Stimulated activated CD8-positive, alpha-beta memory T cell treated with anti-CD3 and anti-CD28 coated beads, Interleukin-4, amount 100 ng/mL, for 24 hours (primary cell): Measurements from ENCODE around the gene KDM4B.

Experiments used
- DNase-seq: peaks from one replicate; pipeline ENCODE4 v3.0.0-alpha.2; 2020; ENCODE audit warnings: low read depth

The KDM4B gene

DNA sequence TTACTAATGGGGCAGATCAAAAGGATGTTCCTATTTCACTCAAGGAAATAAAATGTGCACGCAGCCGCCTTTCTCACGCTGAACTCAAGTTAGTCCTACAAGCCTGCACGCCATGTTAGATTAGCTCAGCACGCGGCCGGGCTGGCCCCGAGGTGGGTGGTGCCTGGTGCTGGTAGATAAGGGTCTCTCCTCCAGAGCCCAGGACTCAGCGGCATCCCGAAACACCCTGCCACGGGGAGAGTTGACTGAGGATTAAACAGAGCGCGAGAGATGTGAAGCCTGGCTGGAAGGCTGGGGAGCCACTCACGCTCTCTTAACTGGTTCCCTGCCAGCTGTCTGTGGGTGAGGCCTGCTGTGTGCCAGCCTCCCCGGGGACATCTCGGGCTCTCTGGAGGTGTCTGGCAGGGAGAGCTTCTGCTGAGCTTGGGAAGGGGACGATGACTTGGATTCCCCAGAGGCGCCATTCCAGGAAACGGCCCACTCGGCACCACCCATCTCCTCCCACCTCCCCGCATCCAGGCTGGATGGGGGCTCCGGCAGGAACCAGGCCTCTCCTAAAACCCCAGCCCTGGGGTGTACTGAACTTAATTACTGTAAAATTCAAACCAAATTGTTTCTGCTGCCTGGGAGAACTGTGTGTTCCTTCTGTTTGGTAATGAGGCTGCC is 122.2 kb downstream of the KDM4B start:
- DNase-seq: no peak

DNA sequence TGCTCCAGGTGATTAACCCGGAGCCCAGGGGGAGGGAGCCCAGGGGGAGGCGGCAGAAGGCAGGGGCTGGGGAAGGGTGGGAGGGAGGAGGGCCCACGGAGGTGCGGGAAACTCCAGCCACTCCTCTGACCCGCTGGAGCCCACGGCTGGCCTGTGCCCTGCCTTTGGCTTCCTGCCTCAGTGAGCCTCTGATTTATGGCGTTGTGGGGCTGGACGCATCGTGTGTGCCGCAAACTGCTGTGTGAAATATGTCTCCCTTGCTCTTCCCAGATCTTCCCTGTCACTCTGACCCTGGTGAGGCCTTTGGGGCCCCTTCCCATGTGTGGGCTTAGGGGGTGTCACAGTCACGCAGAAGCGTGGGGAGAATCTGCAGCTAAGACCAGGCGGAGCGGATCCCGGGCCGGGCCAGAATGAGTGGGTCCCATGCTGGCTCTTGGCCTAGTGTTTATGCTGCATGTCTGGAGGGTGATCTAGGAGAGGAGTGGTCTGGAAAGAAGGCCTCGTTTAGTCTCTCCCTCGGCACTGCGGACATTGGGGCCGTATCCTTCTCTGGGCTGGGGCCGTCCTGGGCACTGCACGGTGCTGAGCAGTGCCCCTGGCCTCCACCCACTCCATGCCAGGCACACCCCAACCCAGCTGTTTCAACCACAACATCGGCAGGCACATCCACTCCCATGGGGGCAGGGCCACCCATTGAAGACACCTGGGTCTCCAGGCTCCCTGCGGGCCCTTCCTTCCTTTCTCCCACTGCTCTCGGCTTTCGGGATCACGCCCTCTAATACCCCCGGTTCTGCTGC is 123.0 kb downstream of the KDM4B start:
- DNase-seq: no peak

DNA sequence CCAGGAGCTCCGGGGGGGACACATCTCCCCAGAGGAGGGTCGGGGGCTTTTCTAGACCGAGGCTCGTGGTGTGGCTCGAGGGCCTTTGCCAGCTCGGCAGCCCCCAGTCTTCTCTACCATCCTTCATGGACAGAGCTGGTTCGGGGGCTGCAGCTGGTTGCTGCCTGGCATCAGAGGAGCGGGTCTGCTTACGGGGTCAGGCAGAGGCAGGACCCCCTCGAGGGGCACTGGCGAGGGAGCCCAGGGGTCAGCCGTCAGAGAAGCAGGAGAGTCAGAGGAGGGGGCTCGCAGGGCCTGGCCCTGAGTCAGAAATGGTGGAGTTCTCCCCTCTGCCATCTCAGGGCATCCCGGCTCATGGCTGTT is 123.5 kb downstream of the KDM4B start:
- no peak for DNase-seq

DNA sequence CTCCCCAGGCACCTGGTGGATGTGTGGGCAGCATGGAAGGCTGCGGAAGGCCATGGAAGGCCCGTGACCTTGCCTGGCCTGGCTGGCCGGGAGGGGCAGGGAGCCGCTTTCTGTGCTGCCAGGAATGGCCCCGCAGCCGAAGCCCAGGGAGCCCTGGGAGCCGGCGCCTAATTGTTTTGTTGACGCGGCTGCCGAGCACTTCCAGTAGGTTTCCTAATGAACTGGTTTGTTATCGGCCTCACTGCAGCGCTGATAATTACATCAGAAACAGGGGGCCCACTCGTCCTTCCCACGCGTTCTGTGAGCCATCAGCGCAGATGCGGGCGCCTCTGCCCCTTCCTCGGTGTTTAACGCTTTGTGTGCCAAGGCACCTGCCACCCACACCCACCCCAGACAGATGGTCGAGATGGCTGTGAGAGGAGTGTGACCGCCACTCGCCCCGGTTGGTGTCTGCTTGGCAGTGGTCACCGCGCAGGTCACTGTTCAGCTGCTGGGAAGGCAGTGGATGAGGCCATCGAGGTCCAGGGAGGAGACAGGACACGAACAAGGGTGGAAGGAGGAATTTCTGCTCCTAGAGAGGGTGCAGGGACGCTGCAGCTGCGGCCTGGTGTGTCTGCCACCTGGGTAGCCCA is 124.5 kb downstream of the KDM4B start:
- no peak for DNase-seq

DNA sequence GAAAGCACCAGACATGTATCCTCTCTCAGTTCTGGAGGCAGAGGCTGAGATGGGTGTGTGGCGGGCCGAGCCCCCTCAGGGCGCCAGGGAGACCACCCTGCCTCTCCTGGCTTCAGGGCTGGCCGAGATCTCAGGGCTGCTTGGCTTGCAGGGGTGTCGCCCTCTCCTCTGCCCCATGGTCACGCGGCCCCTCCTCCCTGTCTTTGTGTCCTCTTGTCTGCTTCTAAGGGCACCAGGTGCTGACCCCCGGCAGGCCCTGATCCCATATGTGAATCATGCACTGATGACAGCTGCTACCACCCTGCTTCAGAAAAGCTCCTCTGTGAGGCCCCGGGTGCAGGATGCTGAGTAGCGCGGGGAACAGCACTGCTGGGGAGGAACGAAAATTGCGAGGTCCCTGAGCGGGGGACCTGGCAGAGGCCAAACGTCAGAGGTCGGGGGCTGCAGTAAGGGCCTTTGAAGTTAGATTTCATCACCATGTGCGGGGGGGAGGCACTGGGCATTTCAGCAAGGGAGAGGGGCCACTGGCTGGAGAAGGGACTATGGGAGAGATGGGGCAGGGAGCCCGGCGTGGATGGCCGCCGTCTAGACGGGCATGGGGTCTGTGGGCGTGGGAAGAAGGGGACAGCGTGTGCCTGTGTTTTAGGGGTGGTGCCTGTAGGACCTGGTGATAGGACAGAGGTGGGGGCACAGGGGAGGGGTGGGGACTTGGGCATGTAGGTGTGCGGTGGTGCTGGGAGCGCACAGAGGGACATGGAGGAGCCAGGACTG is 125.2 kb downstream of the KDM4B start:
- DNase-seq: no peak

DNA sequence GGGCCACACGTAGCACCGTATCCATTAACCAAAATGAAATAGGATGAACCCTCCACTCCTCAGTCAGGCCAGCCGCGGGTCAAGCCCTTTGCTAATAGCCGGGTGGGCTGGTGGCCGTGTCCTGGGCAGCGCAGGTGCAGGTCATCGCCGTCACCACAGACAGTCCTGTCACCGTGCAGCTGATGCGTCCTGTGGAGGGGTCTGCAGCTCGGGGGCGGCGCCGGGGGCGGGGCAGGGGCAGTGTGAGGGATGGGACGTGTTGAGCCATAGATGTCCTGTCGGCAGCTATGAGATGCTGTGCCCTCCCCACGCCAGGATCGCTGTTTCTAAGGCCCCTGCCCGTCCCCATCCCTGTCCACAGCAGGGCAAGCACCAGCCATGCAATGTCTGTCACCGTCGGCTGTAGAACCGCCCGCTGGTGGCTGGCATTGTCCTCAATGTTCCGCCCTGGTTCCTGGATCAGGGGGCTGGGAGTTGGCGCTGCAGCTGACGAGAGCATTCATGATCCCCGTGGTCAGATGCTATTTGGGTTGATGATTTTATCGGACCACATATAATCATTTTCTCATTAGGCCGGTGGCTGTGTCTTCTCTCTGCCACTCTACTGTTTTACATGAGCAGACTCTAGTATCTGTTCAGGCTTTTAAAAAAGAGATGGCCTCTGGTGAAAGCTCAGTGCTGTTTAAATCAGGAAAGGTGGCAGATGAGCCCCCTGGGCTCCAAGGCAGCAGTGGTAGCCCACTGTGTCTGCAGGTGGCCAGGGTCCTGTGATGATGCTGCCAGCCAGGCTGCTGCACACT is 126.1 kb downstream of the KDM4B start:
- no peak for DNase-seq

DNA sequence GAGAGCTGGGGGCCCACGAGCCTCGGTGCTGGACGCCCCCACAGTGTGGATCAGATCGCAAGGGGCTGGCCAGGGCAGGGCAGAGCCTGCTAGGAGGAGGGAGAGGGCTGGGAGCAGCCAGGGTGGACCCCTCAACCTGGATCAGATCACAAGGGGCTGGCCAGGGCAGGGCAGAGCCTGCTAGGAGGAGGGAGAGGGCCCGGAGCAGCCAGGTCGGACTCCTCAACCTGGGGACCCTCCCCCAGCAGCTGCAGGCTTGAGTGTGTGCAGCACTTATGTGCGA is 126.6 kb downstream of the KDM4B start:
- no peak for DNase-seq

DNA sequence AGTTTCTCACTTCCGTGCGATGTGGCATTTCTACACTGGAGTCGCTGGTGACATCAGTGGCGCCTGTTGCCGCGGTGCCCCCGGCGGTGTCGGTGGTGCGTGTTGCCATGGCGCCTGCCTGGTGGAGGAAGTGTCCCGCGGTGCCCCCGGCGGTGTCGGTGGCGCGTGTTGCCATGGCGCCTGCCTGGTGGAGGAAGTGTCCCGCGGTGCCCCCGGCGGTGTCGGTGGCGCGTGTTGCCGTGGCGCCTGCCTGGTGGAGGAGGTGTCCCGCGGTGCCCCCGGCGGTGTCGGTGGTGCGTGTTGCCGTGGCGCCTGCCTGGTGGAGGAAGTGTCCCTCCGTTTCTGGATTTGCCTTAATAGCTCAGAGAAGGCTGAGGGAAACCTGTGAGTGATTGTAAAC is 127.6 kb downstream of the KDM4B start:
- DNase-seq: no peak

DNA sequence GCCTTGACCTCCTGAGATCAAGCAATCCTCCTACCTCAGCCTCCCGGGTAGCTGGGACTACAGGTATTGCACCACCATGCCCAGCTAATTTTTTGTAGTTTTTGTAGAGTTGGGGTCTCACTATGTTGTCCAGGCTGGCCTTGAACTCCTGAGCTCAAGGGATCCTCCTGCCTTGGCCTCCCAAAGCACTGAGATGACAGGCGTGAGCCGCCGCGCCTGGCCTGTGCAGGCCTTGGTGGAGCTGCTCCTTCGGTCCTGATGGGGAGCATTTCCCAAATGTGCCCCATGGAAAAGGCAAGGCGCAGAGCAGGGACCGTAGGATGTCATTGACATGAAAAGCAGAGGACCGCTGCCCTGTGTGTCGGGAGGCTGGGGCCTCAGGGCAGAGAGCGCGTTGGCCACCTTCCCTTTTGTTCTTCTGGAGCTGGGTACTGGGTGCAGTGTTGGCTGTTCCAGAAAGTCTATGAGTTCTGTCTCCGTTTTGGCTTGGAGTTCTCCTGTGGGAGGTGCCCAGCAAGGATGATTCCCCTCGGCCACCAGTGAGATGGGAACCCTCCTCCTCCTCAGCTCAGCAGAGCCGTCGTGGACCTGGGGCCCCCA is 128.5 kb downstream of the KDM4B start:
- DNase-seq: no peak

DNA sequence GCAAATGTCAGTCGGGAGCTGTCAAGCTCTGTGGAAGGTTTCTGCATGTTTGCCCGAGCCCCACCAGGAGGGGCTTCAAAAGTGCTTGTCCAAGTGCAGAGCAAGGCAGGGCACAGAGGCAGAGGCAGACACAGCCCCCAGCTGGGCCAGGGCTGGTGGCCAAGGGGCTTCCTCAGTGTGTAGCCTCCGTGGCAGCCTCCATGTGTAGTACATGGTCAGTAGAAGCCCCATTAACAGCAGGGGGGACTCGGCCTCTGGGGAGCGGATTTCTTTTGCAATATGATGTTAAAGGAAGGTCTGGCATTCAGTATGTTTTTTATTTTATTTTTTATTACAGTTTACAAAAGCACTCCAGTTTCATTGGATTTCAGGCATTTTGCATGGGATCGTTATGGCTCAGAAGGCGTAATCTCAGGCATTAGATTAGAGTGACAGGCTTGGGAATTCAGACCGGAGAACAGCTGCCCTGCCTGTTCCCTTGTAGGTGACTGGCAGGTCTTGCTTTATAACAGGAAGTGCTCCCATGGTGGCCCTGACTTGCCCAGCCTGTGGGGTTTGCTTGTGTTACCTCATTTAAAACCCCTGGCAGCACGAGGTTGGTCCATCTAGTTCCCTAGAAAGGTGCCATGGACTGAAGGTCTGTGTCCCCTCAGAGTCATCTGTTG is 129.2 kb downstream of the KDM4B start:
- no peak for DNase-seq

DNA sequence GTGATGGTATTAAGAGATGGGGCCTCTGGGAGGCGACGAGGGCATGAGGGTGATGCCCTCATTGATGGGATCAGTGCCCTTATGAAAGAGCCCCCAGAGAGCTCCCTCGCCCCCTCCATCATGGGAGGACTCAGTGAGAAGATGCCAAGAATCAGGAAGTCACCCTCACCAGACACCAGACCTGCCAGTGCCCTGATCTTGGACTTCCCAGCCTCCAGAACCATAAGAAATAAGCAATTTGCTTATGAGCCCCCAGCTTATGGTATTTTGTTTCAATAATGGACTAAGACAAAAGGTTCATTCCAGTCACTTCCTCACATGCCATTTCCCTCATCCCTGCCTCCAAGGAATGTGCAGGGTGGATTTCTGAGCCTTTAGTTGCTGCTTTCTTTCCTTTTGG is 129.7 kb downstream of the KDM4B start:
- no peak for DNase-seq

DNA sequence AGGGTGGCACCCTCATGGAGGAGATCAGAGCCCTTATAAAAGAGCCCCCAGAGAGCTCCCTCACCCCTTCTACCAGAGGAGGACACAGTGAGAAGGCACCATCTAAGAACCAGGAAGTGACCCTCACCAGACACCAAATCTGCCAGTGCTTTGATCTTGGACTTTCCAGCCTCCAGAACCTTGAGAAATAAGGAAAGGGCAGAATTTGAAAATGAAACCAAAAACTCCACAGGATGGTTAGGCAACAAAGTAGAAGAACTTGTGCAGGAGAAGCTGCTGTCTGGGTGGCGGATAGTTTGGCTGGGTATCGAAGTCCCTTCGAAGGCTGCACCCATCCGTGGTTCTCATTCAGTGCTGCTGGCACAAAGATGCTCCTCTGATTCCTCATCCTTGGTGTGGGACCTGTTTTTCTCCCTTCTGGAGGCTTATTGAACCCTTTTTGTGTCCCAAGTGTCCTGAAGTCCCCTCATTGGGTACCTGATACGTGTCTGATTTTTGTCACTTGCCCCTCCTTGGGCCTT is 130.8 kb downstream of the KDM4B start:
- no peak for DNase-seq

DNA sequence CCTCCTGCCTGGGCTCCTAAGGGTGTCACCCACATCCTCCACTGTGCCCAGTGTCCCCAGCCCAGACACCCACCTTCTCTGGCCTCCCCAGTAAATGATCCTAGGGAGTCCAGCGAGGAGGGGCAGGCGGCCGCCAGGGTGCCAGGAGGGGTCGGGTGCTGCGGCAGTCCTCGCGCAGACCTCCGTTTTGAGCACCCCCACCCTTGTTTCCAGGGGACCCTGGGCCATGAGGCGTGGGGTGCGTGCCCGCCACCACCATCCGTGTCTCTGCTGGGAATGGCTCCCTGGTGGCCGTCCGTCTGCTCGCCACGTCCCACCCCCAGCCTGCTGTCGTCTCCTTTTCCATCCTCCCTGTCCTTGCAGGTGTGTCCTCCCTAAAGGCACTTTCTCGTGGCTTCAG is 133.0 kb downstream of the KDM4B start:
- no peak for DNase-seq

DNA sequence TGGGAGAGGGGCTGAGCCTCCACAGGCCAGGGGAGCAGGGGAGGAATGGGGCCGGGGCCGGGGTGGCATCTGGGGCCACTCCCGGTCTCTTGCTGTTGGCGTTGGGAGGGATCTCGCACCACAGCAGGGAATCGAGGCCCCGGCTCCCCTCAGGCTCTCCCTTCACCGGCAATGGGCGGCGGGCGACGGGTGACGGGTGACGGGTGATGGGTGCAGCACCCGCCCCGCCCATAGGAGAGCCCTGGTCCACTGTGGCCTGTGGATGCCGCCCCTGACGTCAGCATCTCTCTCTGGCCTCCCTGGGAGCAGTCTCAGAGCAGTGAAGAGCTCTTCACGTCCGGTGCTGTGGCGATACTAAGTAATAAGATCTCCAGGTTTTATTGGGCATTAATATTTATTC is 133.6 kb downstream of the KDM4B start:
- DNase-seq: no peak

DNA sequence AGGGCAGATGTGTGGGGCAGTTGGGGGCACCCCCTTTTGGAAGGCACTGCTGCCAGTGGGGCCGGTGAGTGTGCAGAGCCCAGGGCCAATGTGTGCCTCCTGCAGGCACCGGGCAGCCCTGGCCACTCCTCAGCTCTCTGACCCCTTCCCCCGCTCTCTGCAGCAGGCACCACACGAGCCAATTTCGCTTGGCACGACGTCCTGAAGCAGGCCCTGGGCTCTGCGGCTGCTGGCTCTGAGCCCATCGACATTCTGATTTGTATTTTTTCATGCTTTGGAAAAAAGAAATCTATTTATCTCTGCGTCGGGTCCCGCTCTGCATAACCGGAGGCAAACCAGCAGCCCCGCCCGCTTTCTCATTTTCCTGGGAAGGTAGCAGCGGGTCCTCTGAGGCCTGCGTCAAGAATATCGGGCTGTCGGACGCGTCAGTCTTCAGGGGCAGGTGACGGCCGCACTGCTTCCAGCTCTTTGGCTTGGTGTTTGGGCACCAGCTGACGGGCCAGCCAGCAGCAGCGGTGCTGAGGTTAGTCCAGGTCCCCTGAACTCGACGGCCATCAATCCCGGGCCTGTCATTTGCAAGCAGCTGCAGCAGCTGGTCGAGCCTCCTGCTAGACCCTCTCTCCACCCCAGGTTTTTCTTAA is 134.3 kb downstream of the KDM4B start:
- no peak for DNase-seq

DNA sequence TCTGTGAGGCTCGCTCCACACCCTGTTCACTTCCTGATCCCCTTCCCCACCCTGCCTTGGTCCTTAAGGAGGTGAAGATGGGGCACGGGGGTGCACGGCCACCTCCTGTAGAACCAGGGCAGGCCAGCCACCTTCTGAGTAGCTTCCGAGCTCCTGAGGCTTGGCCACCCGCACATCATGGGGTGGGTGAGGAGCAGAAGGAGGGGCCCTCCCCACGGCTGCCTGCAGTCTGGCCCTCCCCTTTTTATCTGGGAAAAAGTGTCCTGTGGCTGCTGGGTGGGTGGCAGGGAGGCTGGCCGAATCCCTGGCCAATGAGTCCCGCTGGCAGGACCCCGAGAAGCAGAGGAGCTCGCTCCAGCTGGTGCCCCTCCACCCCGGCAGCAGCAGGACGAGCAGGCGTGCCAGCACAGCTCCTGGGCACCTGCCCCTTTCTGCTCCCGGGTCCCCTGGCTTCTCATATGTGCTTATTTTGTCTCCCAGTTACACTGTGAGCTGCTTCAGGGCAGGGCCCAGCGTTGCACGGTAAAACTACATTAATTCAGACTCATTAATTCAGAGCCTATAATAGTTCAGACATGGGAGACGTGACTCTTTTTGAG is 135.0 kb downstream of the KDM4B start:
- DNase-seq: no peak

DNA sequence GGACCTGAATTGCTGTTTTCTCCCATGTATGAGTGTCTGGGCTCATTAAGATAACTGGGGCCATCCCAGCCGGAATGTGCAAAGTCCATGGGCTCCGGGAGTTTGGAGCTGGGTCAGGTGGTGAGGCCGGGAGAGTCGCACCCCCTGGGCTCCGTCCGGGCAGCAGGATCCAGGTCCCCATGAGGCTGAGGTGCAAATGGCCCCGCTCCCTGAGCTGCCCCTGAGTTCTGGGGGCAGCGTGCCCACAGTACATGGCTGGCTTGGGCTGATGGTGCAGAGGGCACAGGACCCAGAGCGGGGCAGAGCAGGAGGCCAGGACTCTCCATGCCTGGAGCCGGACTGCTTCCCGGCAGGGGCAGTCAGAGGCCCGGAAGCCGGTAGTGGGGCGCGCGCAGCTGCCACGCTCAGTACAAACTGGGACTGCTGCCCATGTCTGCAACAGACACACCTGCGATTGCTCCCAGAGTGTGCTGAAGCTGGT is 136.0 kb downstream of the KDM4B start:
- no peak for DNase-seq

DNA sequence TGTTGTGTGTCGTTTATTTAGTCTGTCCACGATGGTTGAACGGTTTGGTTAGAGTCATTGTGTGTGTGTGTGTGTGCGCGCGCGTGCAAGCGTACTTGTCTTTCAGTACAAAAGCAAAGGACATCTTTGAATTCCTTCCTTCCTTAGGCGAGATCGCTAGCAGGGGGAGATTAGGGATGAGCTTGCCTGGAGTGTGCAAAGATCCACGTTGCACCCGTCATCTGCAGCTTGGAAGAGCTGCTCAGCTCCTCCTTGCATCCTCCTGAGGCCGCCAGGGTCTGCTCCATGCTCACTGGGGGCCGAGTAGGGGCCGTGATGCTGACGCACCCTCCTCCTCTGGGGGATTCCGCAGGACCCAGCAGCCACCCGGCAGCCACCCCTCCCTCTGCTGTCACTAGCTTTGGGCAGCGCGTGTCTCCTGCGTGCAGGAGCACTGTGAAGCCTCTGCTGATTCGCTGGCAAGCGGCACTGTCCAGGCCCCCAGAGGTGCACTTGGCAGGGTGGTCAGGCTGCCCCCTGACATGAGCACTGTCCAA is 137.3 kb downstream of the KDM4B start:
- DNase-seq: no peak

DNA sequence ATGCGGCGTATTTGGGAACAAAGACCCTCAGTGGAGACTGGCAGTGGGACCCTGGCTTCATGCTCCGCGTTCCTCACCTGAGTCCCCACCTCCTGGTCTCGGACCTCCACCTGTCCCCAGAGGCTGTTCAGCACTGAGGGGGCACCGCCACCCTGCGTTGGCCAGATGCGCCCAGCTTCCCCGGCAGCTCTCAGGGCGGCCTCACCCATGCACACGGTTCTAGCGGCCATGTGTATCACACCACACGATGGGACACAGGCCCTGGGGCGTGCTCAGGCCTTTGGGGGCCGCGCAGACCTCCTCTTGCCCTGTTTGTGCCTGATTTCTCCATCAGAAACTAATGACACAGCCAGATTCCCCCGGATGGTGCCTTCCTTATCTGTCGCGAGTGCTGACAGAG is 138.1 kb downstream of the KDM4B start:
- no peak for DNase-seq
